ENCODE data around the gene ITPR3.

The ITPR3 gene

GRCh38 chr6:33700391-33701050, 79.4 kb downstream of the ITPR3 start:
- no peaks in the 10 kb centered on the region for H4K20me1 ChIP-seq (ENCODE audit: insufficient read depth, low read length)
- TF ChIP-seq EZH2 (IDR thresholded peaks at IDR 0.05; ENCODE audit: borderline replicate concordance, low read length), result no peak
- TF ChIP-seq, protein P1, sequence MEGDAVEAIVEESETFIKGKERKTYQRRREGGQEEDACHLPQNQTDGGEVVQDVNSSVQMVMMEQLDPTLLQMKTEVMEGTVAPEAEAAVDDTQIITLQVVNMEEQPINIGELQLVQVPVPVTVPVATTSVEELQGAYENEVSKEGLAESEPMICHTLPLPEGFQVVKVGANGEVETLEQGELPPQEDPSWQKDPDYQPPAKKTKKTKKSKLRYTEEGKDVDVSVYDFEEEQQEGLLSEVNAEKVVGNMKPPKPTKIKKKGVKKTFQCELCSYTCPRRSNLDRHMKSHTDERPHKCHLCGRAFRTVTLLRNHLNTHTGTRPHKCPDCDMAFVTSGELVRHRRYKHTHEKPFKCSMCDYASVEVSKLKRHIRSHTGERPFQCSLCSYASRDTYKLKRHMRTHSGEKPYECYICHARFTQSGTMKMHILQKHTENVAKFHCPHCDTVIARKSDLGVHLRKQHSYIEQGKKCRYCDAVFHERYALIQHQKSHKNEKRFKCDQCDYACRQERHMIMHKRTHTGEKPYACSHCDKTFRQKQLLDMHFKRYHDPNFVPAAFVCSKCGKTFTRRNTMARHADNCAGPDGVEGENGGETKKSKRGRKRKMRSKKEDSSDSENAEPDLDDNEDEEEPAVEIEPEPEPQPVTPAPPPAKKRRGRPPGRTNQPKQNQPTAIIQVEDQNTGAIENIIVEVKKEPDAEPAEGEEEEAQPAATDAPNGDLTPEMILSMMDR (IDR thresholded peaks at IDR 0.05; ENCODE audit: low read length), result peak; percentile 93
- peaks cover 57% of the 10 kb centered on the region for H3K4me1 ChIP-seq (ENCODE audit: insufficient read depth, low read length, severe bottlenecking)
- H3K79me2 ChIP-seq (ENCODE audit: insufficient read depth, low read length), result no peaks in the 10 kb centered on the region
- no peaks in the 10 kb centered on the region for H3K9me2 ChIP-seq (ENCODE audit: low read depth, low read length)
- H3K4me3 ChIP-seq (ENCODE audit: low read depth, low read length, poor library complexity, severe bottlenecking), result no peak overlapping the region
- peaks cover 56% of the 10 kb centered on the region for H3K36me3 ChIP-seq (ENCODE audit: insufficient read depth, low read length)
- H3F3A ChIP-seq (ENCODE audit: insufficient read depth, low read length), result peaks cover 3% of the 10 kb centered on the region; the same call in 1 of the 2 replicates
- no peaks in the 10 kb centered on the region for H3K27me3 ChIP-seq (ENCODE audit: insufficient read depth, low read length)
- no peak overlapping the region for H2AFZ ChIP-seq (ENCODE audit: low read length)
- H3K27ac ChIP-seq (ENCODE audit: low read depth, low read length, poor library complexity, severe bottlenecking), result peak overlapping the region; percentile 86
- H3K9ac ChIP-seq (ENCODE audit: low read length), result no peak overlapping the region
- H3K4me2 ChIP-seq (ENCODE audit: low read length), result no peak overlapping the region; the same call in 1 of the 2 replicates
- no peaks in the 10 kb centered on the region for H3K9me3 ChIP-seq (ENCODE audit: low read length)

GRCh38 chr6:33702345-33702977, 81.3 kb downstream of the ITPR3 start:
- H3K36me3 ChIP-seq (ENCODE audit: insufficient read depth, low read length), result peaks cover 46% of the 10 kb centered on the region
- H3K27me3 ChIP-seq (ENCODE audit: insufficient read depth, low read length), result no peaks in the 10 kb centered on the region
- no peaks in the 10 kb centered on the region for H4K20me1 ChIP-seq (ENCODE audit: insufficient read depth, low read length)
- H3K4me3 ChIP-seq (ENCODE audit: low read depth, low read length, poor library complexity, severe bottlenecking), result no peak overlapping the region
- H3K79me2 ChIP-seq (ENCODE audit: insufficient read depth, low read length), result no peaks in the 10 kb centered on the region
- H2AFZ ChIP-seq (ENCODE audit: low read length), result no peak overlapping the region
- H3K4me2 ChIP-seq (ENCODE audit: low read length), result no peak overlapping the region
- no peaks in the 10 kb centered on the region for H3K9me3 ChIP-seq (ENCODE audit: low read length)
- no peak overlapping the region for H3K27ac ChIP-seq (ENCODE audit: low read depth, low read length, poor library complexity, severe bottlenecking)
- no peak for TF ChIP-seq EZH2 (IDR thresholded peaks at IDR 0.05; ENCODE audit: borderline replicate concordance, low read length)
- TF ChIP-seq, protein P1 (IDR thresholded peaks at IDR 0.05; ENCODE audit: low read length), result peak; percentile 59
- peaks cover 3% of the 10 kb centered on the region; the same call in 1 of the 2 replicates for H3F3A ChIP-seq (ENCODE audit: insufficient read depth, low read length)
- peaks cover 59% of the 10 kb centered on the region for H3K4me1 ChIP-seq (ENCODE audit: insufficient read depth, low read length, severe bottlenecking)
- H3K9me2 ChIP-seq (ENCODE audit: low read depth, low read length), result no peaks in the 10 kb centered on the region
- H3K9ac ChIP-seq (ENCODE audit: low read length), result no peak overlapping the region

- H3K36me3 ChIP-seq (ENCODE audit: insufficient read depth, low read length), result peaks cover 48% of the 10 kb centered on the region
- peaks cover 51% of the 10 kb centered on the region for H3K4me1 ChIP-seq (ENCODE audit: insufficient read depth, low read length, severe bottlenecking)
- no peak overlapping the region for H3K4me3 ChIP-seq (ENCODE audit: low read depth, low read length, poor library complexity, severe bottlenecking)
- H3K9ac ChIP-seq (ENCODE audit: low read length), result no peak overlapping the region; the same call in 1 of the 2 replicates
- no peak overlapping the region for H2AFZ ChIP-seq (ENCODE audit: low read length)
- no peak for TF ChIP-seq EZH2 (IDR thresholded peaks at IDR 0.05; ENCODE audit: borderline replicate concordance, low read length)
- TF ChIP-seq, protein P1 (IDR thresholded peaks at IDR 0.05; ENCODE audit: low read length), result no peak
- no peaks in the 10 kb centered on the region for H3K79me2 ChIP-seq (ENCODE audit: insufficient read depth, low read length)
- peak overlapping the region; percentile 37 for H3K27ac ChIP-seq (ENCODE audit: low read depth, low read length, poor library complexity, severe bottlenecking)
- peaks cover 3% of the 10 kb centered on the region; the same call in 1 of the 2 replicates for H3F3A ChIP-seq (ENCODE audit: insufficient read depth, low read length)
- H3K9me2 ChIP-seq (ENCODE audit: low read depth, low read length), result no peaks in the 10 kb centered on the region
- H3K27me3 ChIP-seq (ENCODE audit: insufficient read depth, low read length), result no peaks in the 10 kb centered on the region
- H4K20me1 ChIP-seq (ENCODE audit: insufficient read depth, low read length), result no peaks in the 10 kb centered on the region
- no peak overlapping the region for H3K4me2 ChIP-seq (ENCODE audit: low read length)
- H3K9me3 ChIP-seq (ENCODE audit: low read length), result no peaks in the 10 kb centered on the region
Measured at GRCh38 chr6:33704215-33705066, 83.3 kb downstream of the ITPR3 start.
